ENCODE measurements around the gene NUDT6.

NUDT6 gene

GRCh38 chr4:122903766-122904288 lies 18.6 kb downstream of the NUDT6 start:
- Histone ChIP-seq H3K27me3 (ENCODE audit: low read length) (no peaks in the 10 kb centered on the region), H3K4me3 (ENCODE audit: insufficient read depth, low read length, poor library complexity, severe bottlenecking) (no peak overlapping the region), H3K79me2 (ENCODE audit: insufficient read depth, low read length) (no peaks in the 10 kb centered on the region), H3K9me3 (ENCODE audit: insufficient read depth, low read length) (no peaks in the 10 kb centered on the region), H3K27ac (ENCODE audit: low read depth, low read length) (no peak overlapping the region), H3K36me3 (ENCODE audit: low read length) (no peaks in the 10 kb centered on the region), H4K20me1 (ENCODE audit: low read depth, low read length) (no peaks in the 10 kb centered on the region), H3F3A (ENCODE audit: insufficient read depth) (no peaks in the 10 kb centered on the region), H3K4me2 (ENCODE audit: low read depth, low read length, poor library complexity, severe bottlenecking) (no peak overlapping the region), H2AFZ (ENCODE audit: low read depth, low read length, severe bottlenecking) (no peak overlapping the region), H3K9ac (ENCODE audit: low read length) (no peak overlapping the region), H3K9me2 (replicated peaks; ENCODE audit: insufficient read depth, low read length) (no peaks in the 10 kb centered on the region)
- TF ChIP-seq, protein P1, sequence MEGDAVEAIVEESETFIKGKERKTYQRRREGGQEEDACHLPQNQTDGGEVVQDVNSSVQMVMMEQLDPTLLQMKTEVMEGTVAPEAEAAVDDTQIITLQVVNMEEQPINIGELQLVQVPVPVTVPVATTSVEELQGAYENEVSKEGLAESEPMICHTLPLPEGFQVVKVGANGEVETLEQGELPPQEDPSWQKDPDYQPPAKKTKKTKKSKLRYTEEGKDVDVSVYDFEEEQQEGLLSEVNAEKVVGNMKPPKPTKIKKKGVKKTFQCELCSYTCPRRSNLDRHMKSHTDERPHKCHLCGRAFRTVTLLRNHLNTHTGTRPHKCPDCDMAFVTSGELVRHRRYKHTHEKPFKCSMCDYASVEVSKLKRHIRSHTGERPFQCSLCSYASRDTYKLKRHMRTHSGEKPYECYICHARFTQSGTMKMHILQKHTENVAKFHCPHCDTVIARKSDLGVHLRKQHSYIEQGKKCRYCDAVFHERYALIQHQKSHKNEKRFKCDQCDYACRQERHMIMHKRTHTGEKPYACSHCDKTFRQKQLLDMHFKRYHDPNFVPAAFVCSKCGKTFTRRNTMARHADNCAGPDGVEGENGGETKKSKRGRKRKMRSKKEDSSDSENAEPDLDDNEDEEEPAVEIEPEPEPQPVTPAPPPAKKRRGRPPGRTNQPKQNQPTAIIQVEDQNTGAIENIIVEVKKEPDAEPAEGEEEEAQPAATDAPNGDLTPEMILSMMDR (IDR thresholded peaks at IDR 0.05; ENCODE audit: insufficient read depth, low read length, poor library complexity, severe bottlenecking), result no peak
- no peak for TF ChIP-seq EZH2phosphoT487 (conservative IDR thresholded peaks at IDR 0.05; ENCODE audit: low read length)

- no peaks in the 10 kb centered on the region for H3F3A ChIP-seq (ENCODE audit: insufficient read depth)
- H3K79me2 ChIP-seq (ENCODE audit: insufficient read depth, low read length), result no peaks in the 10 kb centered on the region
- H3K4me3 ChIP-seq (ENCODE audit: insufficient read depth, low read length, poor library complexity, severe bottlenecking), result no peak overlapping the region
- TF ChIP-seq, protein P1 (IDR thresholded peaks at IDR 0.05; ENCODE audit: insufficient read depth, low read length, poor library complexity, severe bottlenecking), result no peak
- no peak for TF ChIP-seq EZH2phosphoT487 (conservative IDR thresholded peaks at IDR 0.05; ENCODE audit: low read length)
- H3K27ac ChIP-seq (ENCODE audit: low read depth, low read length), result no peak overlapping the region
- H3K9me3 ChIP-seq (ENCODE audit: insufficient read depth, low read length), result no peaks in the 10 kb centered on the region
- no peak overlapping the region for H3K9ac ChIP-seq (ENCODE audit: low read length)
- H4K20me1 ChIP-seq (ENCODE audit: low read depth, low read length), result no peaks in the 10 kb centered on the region
- H3K4me2 ChIP-seq (ENCODE audit: low read depth, low read length, poor library complexity, severe bottlenecking), result no peak overlapping the region
- H2AFZ ChIP-seq (ENCODE audit: low read depth, low read length, severe bottlenecking), result no peak overlapping the region
- H3K9me2 ChIP-seq (replicated peaks; ENCODE audit: insufficient read depth, low read length), result no peaks in the 10 kb centered on the region
- H3K27me3 ChIP-seq (ENCODE audit: low read length), result no peaks in the 10 kb centered on the region
- H3K36me3 ChIP-seq (ENCODE audit: low read length), result no peaks in the 10 kb centered on the region
These were observed 21.0 kb downstream of the NUDT6 start for GRCh38 chr4:122901247-122902010.

GRCh38 chr4:122900314-122900713 lies 22.1 kb downstream of the NUDT6 start:
- H4K20me1 ChIP-seq (ENCODE audit: low read depth, low read length), result no peaks in the 10 kb centered on the region
- no peaks in the 10 kb centered on the region for H3K9me3 ChIP-seq (ENCODE audit: insufficient read depth, low read length)
- H3K9ac ChIP-seq (ENCODE audit: low read length), result no peak overlapping the region
- no peaks in the 10 kb centered on the region for H3K27me3 ChIP-seq (ENCODE audit: low read length)
- no peak overlapping the region for H3K4me3 ChIP-seq (ENCODE audit: insufficient read depth, low read length, poor library complexity, severe bottlenecking)
- H3K27ac ChIP-seq (ENCODE audit: low read depth, low read length), result no peak overlapping the region
- no peaks in the 10 kb centered on the region for H3K79me2 ChIP-seq (ENCODE audit: insufficient read depth, low read length)
- no peaks in the 10 kb centered on the region for H3K9me2 ChIP-seq (replicated peaks; ENCODE audit: insufficient read depth, low read length)
- no peak overlapping the region for H2AFZ ChIP-seq (ENCODE audit: low read depth, low read length, severe bottlenecking)
- no peak overlapping the region for H3K4me2 ChIP-seq (ENCODE audit: low read depth, low read length, poor library complexity, severe bottlenecking)
- TF ChIP-seq, protein P1 (IDR thresholded peaks at IDR 0.05; ENCODE audit: insufficient read depth, low read length, poor library complexity, severe bottlenecking), result no peak
- TF ChIP-seq EZH2phosphoT487 (conservative IDR thresholded peaks at IDR 0.05; ENCODE audit: low read length), result no peak
- H3K36me3 ChIP-seq (ENCODE audit: low read length), result no peaks in the 10 kb centered on the region
- H3F3A ChIP-seq (ENCODE audit: insufficient read depth), result no peaks in the 10 kb centered on the region
